DND-41 (cell line): ENCODE measurements around the gene KHSRP.

ENCODE experiments used
- CTCF ChIP-seq: IDR thresholded peaks from 2 replicates; pipeline ENCODE4 v1.5.1; 2012; ENCODE audit warnings: borderline replicate concordance, low read length, moderate library complexity, mild to moderate bottlenecking; ENCODE audit not compliant: poor library complexity, severe bottlenecking; ENCODE audit errors: extremely low read depth
- EZH2 ChIP-seq: IDR thresholded peaks from 3 replicates; pipeline ENCODE4 v1.6.1; 2012; ENCODE audit warnings: borderline replicate concordance, low read depth, mild to moderate bottlenecking, moderate library complexity, low read length, inconsistent platforms; ENCODE audit not compliant: severe bottlenecking

- no peak for TF ChIP-seq CTCF
- TF ChIP-seq EZH2, result no peak
These were observed 44.9 kb downstream of the KHSRP start for GRCh38 chr19:6379744-6380143.
